ENCODE measurements around the gene ABR. TPM values are rescaled to one million over a fixed set of nuclear protein-coding genes. Genes with fewer than 3 reads are reported as not detected.
A peak's percentile ranks its signal among the peaks of the same experiment; 100 is the strongest.

Gene ABR
- total and polyA plus RNA-seq, 9 donors, result 25.0 to 94.6 (median 60.2) TPM

DNA sequence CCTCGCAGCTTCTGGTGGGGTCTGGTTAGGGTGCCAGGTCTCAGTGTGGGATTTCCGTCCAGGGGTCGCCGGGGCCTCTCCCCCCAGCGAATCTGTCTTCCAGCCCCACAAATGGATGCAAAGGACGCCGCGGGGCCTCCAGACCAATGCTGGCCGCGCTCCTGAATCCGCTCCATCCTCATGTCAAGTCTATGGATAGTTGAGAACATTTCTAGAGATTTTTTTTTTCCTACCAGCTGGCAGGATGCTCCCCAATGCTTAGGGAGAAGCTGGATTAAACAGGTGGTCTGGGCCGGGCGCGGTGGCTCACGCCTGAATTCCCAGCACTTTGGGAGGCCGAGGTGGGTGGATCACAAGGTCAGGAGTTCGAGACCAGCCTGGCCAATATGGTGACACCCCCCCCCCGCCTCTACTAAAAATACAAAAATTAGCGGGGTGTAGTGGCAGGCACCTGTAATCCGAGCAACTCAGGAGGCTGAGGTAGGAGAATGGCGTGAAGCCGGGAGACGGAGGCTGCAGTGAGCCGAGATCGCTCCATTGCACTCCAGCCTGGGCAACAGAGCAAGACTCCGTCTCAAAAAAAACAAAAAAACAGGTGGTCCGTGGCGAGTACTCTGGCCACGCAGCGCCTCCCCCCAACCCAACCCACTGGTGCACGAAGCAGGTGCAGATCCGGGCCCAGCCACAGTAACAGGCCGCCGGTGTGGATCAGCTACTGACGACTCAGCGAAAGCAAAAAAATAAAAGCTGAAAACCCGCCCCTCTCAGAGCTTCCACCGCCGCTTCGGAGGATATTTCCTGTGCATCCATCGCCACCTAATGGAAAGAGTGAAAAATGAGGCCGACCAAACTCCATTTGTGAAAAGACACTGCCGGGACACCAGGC is 199.1 kb downstream of the ABR start:
- no peaks in the 10 kb centered on the region for H3K27me3 ChIP-seq
- peaks cover 1% of the 10 kb centered on the region for H3K4me1 ChIP-seq (ENCODE audit: insufficient read depth)
- DNase-seq, result peak; percentile 73 to 83 (median 79)
- peak overlapping the region; percentile 79 for H3K4me3 ChIP-seq
- intact Hi-C loops (cut with DNase I), result loop anchor here (2.0 to 5.0 kb wide), 6 partner anchors 103 to 198 kb away; partner anchors contain the start of genes GLOD4 (in 1 of the 4) and MRM3 (in 1 of the 4)
- no peaks in the 10 kb centered on the region for H3K36me3 ChIP-seq
- H3K9me3 ChIP-seq, result no peaks in the 10 kb centered on the region
- peak overlapping the region in 1 of 2 donors; percentile 54 for H3K27ac ChIP-seq
- 18 to 27% (median 24%) methylated on average over 43 of the region's 43 CpGs for WGBS, 3 donors
- TF ChIP-seq, protein P1, sequence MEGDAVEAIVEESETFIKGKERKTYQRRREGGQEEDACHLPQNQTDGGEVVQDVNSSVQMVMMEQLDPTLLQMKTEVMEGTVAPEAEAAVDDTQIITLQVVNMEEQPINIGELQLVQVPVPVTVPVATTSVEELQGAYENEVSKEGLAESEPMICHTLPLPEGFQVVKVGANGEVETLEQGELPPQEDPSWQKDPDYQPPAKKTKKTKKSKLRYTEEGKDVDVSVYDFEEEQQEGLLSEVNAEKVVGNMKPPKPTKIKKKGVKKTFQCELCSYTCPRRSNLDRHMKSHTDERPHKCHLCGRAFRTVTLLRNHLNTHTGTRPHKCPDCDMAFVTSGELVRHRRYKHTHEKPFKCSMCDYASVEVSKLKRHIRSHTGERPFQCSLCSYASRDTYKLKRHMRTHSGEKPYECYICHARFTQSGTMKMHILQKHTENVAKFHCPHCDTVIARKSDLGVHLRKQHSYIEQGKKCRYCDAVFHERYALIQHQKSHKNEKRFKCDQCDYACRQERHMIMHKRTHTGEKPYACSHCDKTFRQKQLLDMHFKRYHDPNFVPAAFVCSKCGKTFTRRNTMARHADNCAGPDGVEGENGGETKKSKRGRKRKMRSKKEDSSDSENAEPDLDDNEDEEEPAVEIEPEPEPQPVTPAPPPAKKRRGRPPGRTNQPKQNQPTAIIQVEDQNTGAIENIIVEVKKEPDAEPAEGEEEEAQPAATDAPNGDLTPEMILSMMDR (IDR thresholded peaks at IDR 0.05), result peak; percentile 33 to 83 (median 75)
- TF ChIP-seq EP300 (IDR thresholded peaks at IDR 0.05), result no peak

DNA sequence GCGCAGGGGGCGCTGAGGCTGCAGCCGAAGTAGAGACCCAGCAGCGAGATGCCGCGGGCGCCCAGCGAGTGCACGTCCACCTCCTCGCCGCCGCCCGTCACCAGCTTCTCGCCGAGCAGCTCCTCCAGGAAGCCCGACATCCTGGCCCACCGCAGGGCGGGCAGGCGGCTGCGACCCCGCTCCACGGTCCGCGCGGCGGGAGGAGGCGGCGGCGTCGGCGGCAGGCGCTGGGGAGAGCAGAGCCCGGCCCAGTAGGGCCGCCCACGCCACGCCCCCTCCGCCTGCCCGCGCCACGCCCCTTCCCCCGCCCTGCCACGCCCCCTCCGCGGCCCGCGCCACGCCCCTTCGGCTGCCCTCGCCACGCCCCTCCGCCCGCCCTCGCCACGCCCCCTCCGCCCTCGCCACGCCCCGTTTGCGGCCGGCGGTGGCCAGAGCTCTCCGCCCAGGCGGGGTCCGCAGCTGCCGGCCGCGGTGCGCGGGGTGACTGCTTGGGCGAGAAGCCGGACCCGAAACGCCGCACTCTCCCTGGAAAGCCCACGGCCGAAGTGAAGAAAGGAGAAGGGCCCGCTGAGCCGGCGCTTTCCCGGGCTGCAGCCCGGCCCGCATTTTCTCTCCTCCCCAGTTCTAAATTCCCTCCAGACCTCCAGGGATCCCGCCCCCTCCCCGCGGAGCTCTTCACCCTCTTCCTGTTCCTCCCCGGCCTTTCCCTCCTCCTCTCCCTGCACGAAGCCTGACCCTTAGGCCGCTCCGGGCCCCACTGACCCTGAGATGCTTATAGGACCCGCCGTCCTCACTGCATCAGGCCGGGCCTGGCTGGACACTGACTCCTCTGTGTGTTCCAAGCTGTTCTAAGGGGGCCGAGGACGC is 200.0 kb downstream of the ABR start, which contains the start of gene NXN:
Gene NXN (minus strand): TSS at position 238 of the 867 bp plus-strand sequence.
- Histone ChIP-seq H3K4me3 (peak within 1 kb of the TSS; percentile 79), H3K27ac (peak within 1 kb of the TSS; percentile 52 to 54), H3K4me1 (ENCODE audit: insufficient read depth) (peaks cover 1% of the 10 kb centered on the region), H3K9me3 (no peaks in the 10 kb centered on the region), H3K36me3 (no peaks in the 10 kb centered on the region), H3K27me3 (no peaks in the 10 kb centered on the region)
- intact Hi-C loops (cut with DNase I), result loop anchor here (2.0 to 5.0 kb wide), 8 partner anchors 77 to 197 kb away; partner anchors contain the start of genes GLOD4 (in 1 of the 4) and MRM3 (in 1 of the 4)
- DNase-seq, result peak; percentile 84 to 94 (median 93)
- 1 to 4% (median 1%) methylated on average over 25 to 94 of the region's 94 CpGs for WGBS, 3 donors
- TF ChIP-seq, protein P1 (IDR thresholded peaks at IDR 0.05), result peak in 2 of 3 donors; percentile 48 to 50
- no peak for TF ChIP-seq EP300 (IDR thresholded peaks at IDR 0.05)
- TF ChIP-seq POLR2A (IDR thresholded peaks at IDR 0.05), result no peak

DNA sequence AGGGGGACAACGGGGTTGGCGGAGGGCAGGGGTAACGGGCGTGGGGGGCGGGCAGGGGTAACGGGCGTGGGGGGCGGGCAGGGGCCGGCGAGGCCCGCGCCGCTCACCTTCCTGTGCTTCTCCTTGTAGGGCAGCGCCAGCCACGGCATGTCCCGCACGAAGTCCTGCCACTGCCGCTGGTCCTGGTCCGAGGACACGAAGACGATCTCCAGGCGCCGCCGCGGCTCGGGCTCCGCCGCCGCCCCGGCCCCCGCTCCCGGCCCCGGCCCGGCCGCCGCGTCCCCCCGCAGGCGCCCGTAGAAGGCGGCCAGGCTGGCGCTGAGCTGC is 200.6 kb downstream of the ABR start:
- 0 to 1% (median 0%) methylated on average over 4 to 36 of the region's 42 CpGs for WGBS, 3 donors

More for the DNA sequence above, 200.6 kb downstream of the ABR start:
- H3K4me3 ChIP-seq, result peak overlapping the region; percentile 79
- H3K9me3 ChIP-seq, result no peaks in the 10 kb centered on the region
- no peaks in the 10 kb centered on the region for H3K36me3 ChIP-seq
- H3K27me3 ChIP-seq, result no peaks in the 10 kb centered on the region
- no peak for TF ChIP-seq POLR2A (IDR thresholded peaks at IDR 0.05)
- TF ChIP-seq EP300 (IDR thresholded peaks at IDR 0.05), result no peak
- TF ChIP-seq, protein P1 (IDR thresholded peaks at IDR 0.05), result no peak
- peak overlapping the region in 1 of 2 donors; percentile 12 for H3K27ac ChIP-seq
- no peak for DNase-seq
- peaks cover 1% of the 10 kb centered on the region for H3K4me1 ChIP-seq (ENCODE audit: insufficient read depth)
- intact Hi-C loops (cut with DNase I), result loop anchor here in 2 of 4 donors (2.0 to 5.0 kb wide), 2 partner anchors 77 to 100 kb away; no protein-coding TSS in a partner anchor
